Measurements from ENCODE around the gene GALNS. TPM values are rescaled to one million over a fixed set of nuclear protein-coding genes. Genes with fewer than 3 reads are reported as not detected.

Gene GALNS
- total and polyA plus RNA-seq, 2 donors (not counting 3 experiments of a cell fraction or from before 2014, with no cell fraction given): 21.8 to 40.2 TPM

DNA sequence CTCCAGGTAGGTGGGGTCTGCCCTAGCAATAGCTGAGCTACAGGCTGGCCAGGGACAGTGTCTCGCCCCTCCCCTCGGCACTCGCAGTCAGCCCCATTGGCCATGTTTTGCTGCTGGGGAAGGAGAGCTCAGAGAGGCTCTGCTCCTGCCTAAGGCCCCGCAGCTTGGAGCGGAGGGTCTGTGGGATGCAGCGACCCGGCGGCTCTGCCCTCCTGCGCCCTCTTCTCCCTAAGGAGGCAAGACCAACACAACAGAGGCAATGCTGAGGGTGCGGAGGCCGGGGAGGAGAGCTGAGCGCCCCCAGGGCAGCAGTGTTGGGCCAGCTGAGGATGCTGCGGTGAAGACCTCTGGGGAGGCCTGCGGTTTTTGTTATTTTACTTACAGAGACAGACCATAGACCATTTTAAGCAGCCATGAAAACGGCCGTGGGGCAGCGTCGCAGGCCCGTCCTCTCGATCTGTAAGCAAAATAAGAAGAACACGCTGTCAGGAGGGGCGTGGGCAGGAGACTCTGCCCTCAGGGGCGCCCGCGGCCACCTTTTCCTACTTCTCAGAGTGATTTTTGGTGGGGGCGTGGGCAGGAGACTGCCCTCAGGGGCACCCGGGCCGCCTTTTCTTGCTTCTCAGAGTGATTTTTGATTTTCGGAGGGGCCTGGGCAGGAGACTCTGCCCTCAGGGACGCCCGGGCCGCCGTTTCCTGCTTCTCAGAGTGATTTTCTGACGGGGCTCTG lies 41.1 kb upstream of the GALNS start:
- no peak overlapping the region for H3K4me3 ChIP-seq (replicated peaks in 1 of 3; ENCODE audit: insufficient read depth in 1 of 3, low read depth in 1 of 3, low read length in 3 of 3)
- H3K27ac ChIP-seq (ENCODE audit: insufficient read depth, low read depth, low read length): no peak overlapping the region
- intact Hi-C loops (cut with micrococcal nuclease) (no loop called here), dilution Hi-C loops (cut with MboI; ENCODE audit: extremely low pct_ligation_motif_present, low sequenced_read_pairs) (no loop called here)
- no peak overlapping the region for H3K4me2 ChIP-seq (ENCODE audit: insufficient read depth, low read length)
- no peaks in the 10 kb centered on the region for H3K79me2 ChIP-seq (ENCODE audit: control insufficient read depth, insufficient read depth, low read length)
- H2AFZ ChIP-seq (ENCODE audit: low read depth, low read length): no peak overlapping the region
- no peaks in the 10 kb centered on the region for H3K27me3 ChIP-seq (ENCODE audit: control insufficient read depth in 2 of 2, insufficient read depth in 2 of 2, low read length in 2 of 2)
- H3K36me3 ChIP-seq (ENCODE audit: control insufficient read depth in 2 of 2, extremely low read depth in 1 of 2, insufficient read depth in 2 of 2, low read length in 2 of 2): no peaks in the 10 kb centered on the region
- H4K20me1 ChIP-seq (replicated peaks; ENCODE audit: control insufficient read depth, extremely low read depth, insufficient read depth, low read length): no peaks in the 10 kb centered on the region
- TF ChIP-seq, protein P1, sequence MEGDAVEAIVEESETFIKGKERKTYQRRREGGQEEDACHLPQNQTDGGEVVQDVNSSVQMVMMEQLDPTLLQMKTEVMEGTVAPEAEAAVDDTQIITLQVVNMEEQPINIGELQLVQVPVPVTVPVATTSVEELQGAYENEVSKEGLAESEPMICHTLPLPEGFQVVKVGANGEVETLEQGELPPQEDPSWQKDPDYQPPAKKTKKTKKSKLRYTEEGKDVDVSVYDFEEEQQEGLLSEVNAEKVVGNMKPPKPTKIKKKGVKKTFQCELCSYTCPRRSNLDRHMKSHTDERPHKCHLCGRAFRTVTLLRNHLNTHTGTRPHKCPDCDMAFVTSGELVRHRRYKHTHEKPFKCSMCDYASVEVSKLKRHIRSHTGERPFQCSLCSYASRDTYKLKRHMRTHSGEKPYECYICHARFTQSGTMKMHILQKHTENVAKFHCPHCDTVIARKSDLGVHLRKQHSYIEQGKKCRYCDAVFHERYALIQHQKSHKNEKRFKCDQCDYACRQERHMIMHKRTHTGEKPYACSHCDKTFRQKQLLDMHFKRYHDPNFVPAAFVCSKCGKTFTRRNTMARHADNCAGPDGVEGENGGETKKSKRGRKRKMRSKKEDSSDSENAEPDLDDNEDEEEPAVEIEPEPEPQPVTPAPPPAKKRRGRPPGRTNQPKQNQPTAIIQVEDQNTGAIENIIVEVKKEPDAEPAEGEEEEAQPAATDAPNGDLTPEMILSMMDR (IDR thresholded peaks at IDR 0.05; ENCODE audit: extremely low read depth in 1 of 2, insufficient read depth in 1 of 2, low read depth in 1 of 2, low read length in 2 of 2): no peak
- no TSS peak for BruUV-seq (replicated peaks)
- H3K9me3 ChIP-seq (replicated peaks; ENCODE audit: control insufficient read depth, insufficient read depth, low read length): no peaks in the 10 kb centered on the region
- ChIA-PET CTCF (no interaction called here), POLR2A (no interaction called here)
- DNase-seq (ENCODE audit: low read depth, low spot score): no peak
- no peaks in the 10 kb centered on the region for H3K4me1 ChIP-seq (ENCODE audit: control insufficient read depth, extremely low read depth, insufficient read depth, low read length)
- H3K9me1 ChIP-seq (replicated peaks; ENCODE audit: control insufficient read depth, extremely low read depth, insufficient read depth, low read length): no peaks in the 10 kb centered on the region
- no peak overlapping the region for H3K9ac ChIP-seq (replicated peaks; ENCODE audit: extremely low read depth, insufficient read depth, low read length)
- no peak for FAIRE-seq

DNA sequence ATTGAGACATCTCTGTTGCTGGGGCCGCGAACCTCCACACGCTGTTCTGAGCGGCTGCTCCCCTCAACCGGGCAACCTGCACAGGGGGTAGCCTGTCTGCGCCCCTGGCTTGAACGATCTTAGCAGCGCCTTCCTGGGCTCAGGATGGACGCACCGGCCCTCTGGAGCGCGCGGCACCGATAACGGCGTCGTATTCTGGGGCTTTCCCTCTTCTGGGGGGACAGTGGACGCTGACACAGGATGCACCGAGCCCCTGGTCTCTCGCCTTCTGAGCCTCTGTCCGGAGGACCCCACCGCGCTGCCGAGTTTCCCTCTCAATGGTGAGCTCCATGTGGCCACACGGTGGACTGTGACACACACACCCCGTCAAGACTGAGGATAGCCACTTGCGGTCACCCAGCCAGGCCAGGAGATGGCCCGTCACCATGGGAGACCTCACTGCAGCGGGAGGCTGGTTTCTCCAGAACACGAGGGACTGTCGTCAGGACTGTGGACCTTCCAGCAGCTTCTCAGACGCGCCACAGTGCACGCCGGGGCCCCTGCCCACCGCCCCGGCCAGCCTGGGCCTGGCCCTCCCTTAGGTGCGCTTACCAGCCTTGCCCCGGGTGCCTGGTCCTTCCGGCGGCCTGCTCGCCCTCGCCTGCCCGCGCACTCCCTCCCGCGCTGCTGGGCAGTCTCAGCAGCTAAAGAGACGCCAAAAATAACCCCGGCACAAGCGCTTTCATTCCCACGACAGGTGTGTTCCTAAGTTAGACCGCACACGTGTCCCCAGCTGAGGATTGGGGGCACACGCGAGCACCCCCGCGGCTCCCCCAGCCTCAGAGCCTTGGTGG lies 39.7 kb upstream of the GALNS start:
- no TSS peak for BruUV-seq (replicated peaks)
- POLR2A ChIA-PET: no interaction called here
- no peak for FAIRE-seq

More for the DNA sequence above, 39.7 kb upstream of the GALNS start:
- H3K79me2 ChIP-seq (ENCODE audit: control insufficient read depth, insufficient read depth, low read length): no peaks in the 10 kb centered on the region
- no peak overlapping the region for H3K4me2 ChIP-seq (ENCODE audit: insufficient read depth, low read length)
- intact Hi-C loops (cut with micrococcal nuclease) (no loop called here), dilution Hi-C loops (cut with MboI; ENCODE audit: extremely low pct_ligation_motif_present, low sequenced_read_pairs) (no loop called here)
- H3K4me3 ChIP-seq (replicated peaks in 1 of 3; ENCODE audit: insufficient read depth in 1 of 3, low read depth in 1 of 3, low read length in 3 of 3): no peak overlapping the region
- no peaks in the 10 kb centered on the region for H3K4me1 ChIP-seq (ENCODE audit: control insufficient read depth, extremely low read depth, insufficient read depth, low read length)
- no peaks in the 10 kb centered on the region for H4K20me1 ChIP-seq (replicated peaks; ENCODE audit: control insufficient read depth, extremely low read depth, insufficient read depth, low read length)
- H3K9ac ChIP-seq (replicated peaks; ENCODE audit: extremely low read depth, insufficient read depth, low read length): no peak overlapping the region
- DNase-seq (ENCODE audit: low read depth, low spot score): no peak
- TF ChIP-seq MYC (IDR thresholded peaks at IDR 0.05; ENCODE audit: low read depth, low read length) (no peak), POLR2AphosphoS5 (IDR thresholded peaks at IDR 0.05; ENCODE audit: insufficient read depth, low read depth, low read length) (no peak), EZH2 (IDR thresholded peaks at IDR 0.05; ENCODE audit: borderline replicate concordance, low read depth, low read length, severe bottlenecking) (no peak), JUN (IDR thresholded peaks at IDR 0.05; ENCODE audit: borderline replicate concordance, insufficient read depth, insufficient read length, low read depth) (no peak), POLR2A (IDR thresholded peaks at IDR 0.05; ENCODE audit: low read depth, low read length) (no peak), GATA2 (IDR thresholded peaks at IDR 0.05; ENCODE audit: insufficient read depth, insufficient read length, low read depth, low read length) (no peak), FOS (IDR thresholded peaks at IDR 0.05; ENCODE audit: borderline replicate concordance, insufficient read depth, low read length) (no peak)
- TF ChIP-seq, protein P1 (IDR thresholded peaks at IDR 0.05; ENCODE audit: extremely low read depth in 1 of 2, insufficient read depth in 1 of 2, low read depth in 1 of 2, low read length in 2 of 2): no peak
- TF ChIP-seq, protein P2, sequence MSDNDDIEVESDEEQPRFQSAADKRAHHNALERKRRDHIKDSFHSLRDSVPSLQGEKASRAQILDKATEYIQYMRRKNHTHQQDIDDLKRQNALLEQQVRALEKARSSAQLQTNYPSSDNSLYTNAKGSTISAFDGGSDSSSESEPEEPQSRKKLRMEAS (IDR thresholded peaks at IDR 0.05; ENCODE audit: insufficient read depth, insufficient read length): no peak
- CTCF ChIA-PET: no interaction called here
- no peak overlapping the region for H2AFZ ChIP-seq (ENCODE audit: low read depth, low read length)
- H3K27ac ChIP-seq (ENCODE audit: insufficient read depth, low read depth, low read length): no peak overlapping the region
- no peaks in the 10 kb centered on the region for H3K9me1 ChIP-seq (replicated peaks; ENCODE audit: control insufficient read depth, extremely low read depth, insufficient read depth, low read length)
- no peaks in the 10 kb centered on the region for H3K27me3 ChIP-seq (ENCODE audit: control insufficient read depth in 2 of 2, insufficient read depth in 2 of 2, low read length in 2 of 2)
- no peaks in the 10 kb centered on the region for H3K9me3 ChIP-seq (replicated peaks; ENCODE audit: control insufficient read depth, insufficient read depth, low read length)
- no peaks in the 10 kb centered on the region for H3K36me3 ChIP-seq (ENCODE audit: control insufficient read depth in 2 of 2, extremely low read depth in 1 of 2, insufficient read depth in 2 of 2, low read length in 2 of 2)
